ENCODE results near the gene SGF29. TPM values are rescaled to one million over a fixed set of nuclear protein-coding genes. Genes with fewer than 3 reads are reported as not detected.
"Not testable (repeated sequence)": the region's sequence is repeated elsewhere in the genome, so short reads cannot be mapped to it uniquely, and the experiment has no call there.

The SGF29 gene
- total and polyA plus RNA-seq, 2 of the 4 experiments (the other 2 are of a cell fraction), result 4.3 to 7.7 TPM

- H2BK15ac ChIP-seq (ENCODE audit: low read depth, low read length); H4K20me1 ChIP-seq (ENCODE audit: insufficient read depth, low read length); H2BK120ac ChIP-seq (ENCODE audit: low read depth, low read length); H2AFZ ChIP-seq (replicated peaks; ENCODE audit: low read length, poor library complexity); dilution Hi-C loops (cut with HindIII; ENCODE audit: low sequenced_read_pairs, unreplicated experiment); H3K4ac ChIP-seq (ENCODE audit: low read depth, low read length); H3K9me1 ChIP-seq (ENCODE audit: insufficient read depth, low read length); H2AK5ac ChIP-seq (ENCODE audit: low read depth, low read length); H3K4me3 ChIP-seq (ENCODE audit: insufficient read depth, low read depth, low read length); H3K27ac ChIP-seq (ENCODE audit: insufficient read depth, low read length); H2BK5ac ChIP-seq (ENCODE audit: low read depth, low read length, poor library complexity, severe bottlenecking); intact Hi-C loops (cut with micrococcal nuclease); H3K9me3 ChIP-seq (ENCODE audit: control insufficient read depth, insufficient read depth, low read length); H3K4me1 ChIP-seq (ENCODE audit: control insufficient read depth, insufficient read depth, low read length); H3K56ac ChIP-seq (ENCODE audit: extremely low read depth, insufficient read depth, low read length); H3K9ac ChIP-seq (ENCODE audit: low read depth, low read length); H2AK9ac ChIP-seq (replicated peaks; ENCODE audit: low read depth, low read length, poor library complexity); H4K8ac ChIP-seq (ENCODE audit: low read depth in 2 of 2, low read length in 2 of 2); H3K4me2 ChIP-seq (ENCODE audit: low read depth, low read length); POLR2A ChIA-PET (ENCODE audit: unreplicated experiment); H3K14ac ChIP-seq (replicated peaks; ENCODE audit: low read depth, low read length); H3K36me3 ChIP-seq (ENCODE audit: control insufficient read depth, insufficient read depth, low read length); H2BK20ac ChIP-seq (ENCODE audit: low read depth, low read length); ATAC-seq (ENCODE audit: low read depth); BruUV-seq (replicated peaks); H4K91ac ChIP-seq (ENCODE audit: insufficient read depth, low read depth, low read length); DNase-seq; CTCF ChIA-PET; H3K79me1 ChIP-seq (ENCODE audit: low read depth in 1 of 2, low read length in 2 of 2); H4K5ac ChIP-seq (ENCODE audit: low read depth, low read length); H3K18ac ChIP-seq (ENCODE audit: low read depth, low read length); H3K23ac ChIP-seq (ENCODE audit: low read depth, low read length): not testable (repeated sequence)
- peaks cover 19% of the 10 kb centered on the region for H3K27me3 ChIP-seq (ENCODE audit: control insufficient read depth, insufficient read depth, low read length)
- in situ Hi-C loops (cut with MboI; ENCODE audit: low sequenced_read_pairs), result loop anchor here (10.0 kb wide), 1 partner anchor 338 kb away; no protein-coding TSS in a partner anchor
- no CpG with 5 or more reads among the region's 17 CpGs for WGBS, 2 experiments (ENCODE audit: extremely low coverage in 2 of 2, insufficient read length in 1 of 2)
These were observed 58.9 kb downstream of the SGF29 start for GRCh38 chr16:28612359-28613280.

GRCh38 chr16:28613912-28614311 lies 60.2 kb downstream of the SGF29 start:
- H3K9me1 ChIP-seq (ENCODE audit: insufficient read depth, low read length); H3K4me3 ChIP-seq (ENCODE audit: insufficient read depth, low read depth, low read length); H4K91ac ChIP-seq (ENCODE audit: insufficient read depth, low read depth, low read length); POLR2A ChIA-PET (ENCODE audit: unreplicated experiment); H3K14ac ChIP-seq (replicated peaks; ENCODE audit: low read depth, low read length); H4K20me1 ChIP-seq (ENCODE audit: insufficient read depth, low read length); H3K27ac ChIP-seq (ENCODE audit: insufficient read depth, low read length); CTCF ChIA-PET; H2BK5ac ChIP-seq (ENCODE audit: low read depth, low read length, poor library complexity, severe bottlenecking); H2BK20ac ChIP-seq (ENCODE audit: low read depth, low read length); H4K8ac ChIP-seq (ENCODE audit: low read depth in 2 of 2, low read length in 2 of 2); DNase-seq; H3K9ac ChIP-seq (ENCODE audit: low read depth, low read length); BruUV-seq (replicated peaks); H3K18ac ChIP-seq (ENCODE audit: low read depth, low read length); H4K5ac ChIP-seq (ENCODE audit: low read depth, low read length); H3K4me1 ChIP-seq (ENCODE audit: control insufficient read depth, insufficient read depth, low read length); dilution Hi-C loops (cut with HindIII; ENCODE audit: low sequenced_read_pairs, unreplicated experiment); ATAC-seq (ENCODE audit: low read depth); intact Hi-C loops (cut with micrococcal nuclease); H3K23ac ChIP-seq (ENCODE audit: low read depth, low read length); H2AK9ac ChIP-seq (replicated peaks; ENCODE audit: low read depth, low read length, poor library complexity); H2AFZ ChIP-seq (replicated peaks; ENCODE audit: low read length, poor library complexity); H3K9me3 ChIP-seq (ENCODE audit: control insufficient read depth, insufficient read depth, low read length); H2BK15ac ChIP-seq (ENCODE audit: low read depth, low read length); H3K36me3 ChIP-seq (ENCODE audit: control insufficient read depth, insufficient read depth, low read length); H2AK5ac ChIP-seq (ENCODE audit: low read depth, low read length); H3K4ac ChIP-seq (ENCODE audit: low read depth, low read length); H3K56ac ChIP-seq (ENCODE audit: extremely low read depth, insufficient read depth, low read length); H3K4me2 ChIP-seq (ENCODE audit: low read depth, low read length); H3K79me1 ChIP-seq (ENCODE audit: low read depth in 1 of 2, low read length in 2 of 2); H2BK120ac ChIP-seq (ENCODE audit: low read depth, low read length): not testable (repeated sequence)
- peaks cover 17% of the 10 kb centered on the region for H3K27me3 ChIP-seq (ENCODE audit: control insufficient read depth, insufficient read depth, low read length)
- in situ Hi-C loops (cut with MboI; ENCODE audit: low sequenced_read_pairs), result loop anchor here (10.0 kb wide), 1 partner anchor 339 kb away; no protein-coding TSS in a partner anchor
- WGBS, 2 experiments (ENCODE audit: extremely low coverage in 2 of 2, insufficient read length in 1 of 2), result no CpG with 5 or more reads among the region's 26 CpGs

All from IMR-90 (cell line).